HepG2 (cell line): ENCODE results near the gene SNX19. TPM values are rescaled to one million over a fixed set of nuclear protein-coding genes. Genes with fewer than 3 reads are reported as not detected.
A peak's percentile ranks its signal among the peaks of the same experiment; 100 is the strongest.

Experiments
- ATAC-seq: fragments of 200-7000 bp; cut with Tn5 transposase; 3 replicates; pipeline ENCODE4 v1.9.1; 2020; ENCODE audit warnings: mild to moderate bottlenecking, moderate library complexity
- BruUV-seq: library from RNA; stranded (reverse); fragments of 400-500 nt; replicated peaks from 2 replicates; lab custom pipeline; 2021; lab: Mats Ljungman, UMichigan
- CTCF ChIA-PET: fragments of 300-600 bp; formaldehyde crosslinking; extraction: SDS; loops from one replicate; lab custom pipeline; 2021; ENCODE audit warnings: low total read pairs, inconsistent platforms, low intra/inter-chr PET ratio; lab: Yijun Ruan, JAX
- POLR2A ChIA-PET: fragments of 350-600 bp; sonication (Branson Sonifier 250); formaldehyde crosslinking; loops from one replicate; lab custom pipeline; 2020; ENCODE audit warnings: antibody characterized with exemption, inconsistent platforms; lab: Yijun Ruan, JAX
- DNase-seq: peaks from one replicate; pipeline ENCODE4 v3.0.0-alpha.2; 2015; ENCODE audit warnings: low spot score
- FAIRE-seq: peaks from 3 replicates; lab custom pipeline; 2011; peaks lifted over from hg19 to GRCh38; lab: Jason Lieb, UNC
- H2AFZ ChIP-seq: one replicate; pipeline ENCODE4 v1.6.1; 2011; ENCODE audit warnings: low read length, inconsistent platforms
- H3K27ac ChIP-seq: fragments of 300-600 bp; 3 replicates; pipeline ENCODE4 v1.8.0; 2011; ENCODE audit warnings: mixed run types, mild to moderate bottlenecking, mixed read lengths, low read length, inconsistent platforms; ENCODE audit not compliant: insufficient read depth; ENCODE audit errors: extremely low read length
- H3K27me3 ChIP-seq, 2 experiments: fragments of 200-600 bp in 1 of 2; 2 replicates in 1 of 2; 3 replicates in 1 of 2; pipeline versions ENCODE4 v1.6.0 to v1.8.0; 2011; ENCODE audit warnings: low read length in 2 of 2, mild to moderate bottlenecking in 2 of 2, moderate library complexity in 2 of 2, inconsistent platforms in 1 of 2; ENCODE audit not compliant: insufficient read depth in 2 of 2, control insufficient read depth in 1 of 2
- H3K36me3 ChIP-seq, 2 experiments: fragments of 200-600 bp in 1 of 2; replicated peaks in 1 of 2; 2 replicates in 1 of 2; 3 replicates in 1 of 2; pipeline versions ENCODE4 v1.5.1 to v1.8.0; 2011; ENCODE audit warnings: low read length in 2 of 2, inconsistent platforms in 1 of 2; ENCODE audit not compliant: insufficient read depth in 2 of 2, control insufficient read depth in 1 of 2
- H3K4me1 ChIP-seq: 2 replicates; pipeline ENCODE4 v1.5.1; 2012; ENCODE audit warnings: low read length, inconsistent platforms; ENCODE audit not compliant: insufficient read depth
- H3K4me2 ChIP-seq: 2 replicates; pipeline ENCODE4 v1.6.0; 2011; ENCODE audit warnings: low read depth, low read length, inconsistent platforms
- H3K4me3 ChIP-seq, 3 experiments: fragments of 200-600 bp in 1 of 3; sonication (generic), shearing (Covaris generic) in 1 of 3; replicated peaks in 1 of 3; 2 replicates each; pipeline ENCODE4 v1.5.1; 2011 to 2016; ENCODE audit warnings: low read length in 3 of 3, inconsistent platforms in 2 of 3, low read depth in 2 of 3, mild to moderate bottlenecking in 2 of 3, control low read depth in 1 of 3, mixed read lengths in 1 of 3; ENCODE audit not compliant: insufficient read depth in 1 of 3
- H3K79me2 ChIP-seq: one replicate; pipeline ENCODE4 v1.6.1; 2011; ENCODE audit warnings: low read length, inconsistent platforms; ENCODE audit not compliant: insufficient read depth
- H3K9ac ChIP-seq: 2 replicates; pipeline ENCODE4 v1.6.0; 2011; ENCODE audit warnings: mild to moderate bottlenecking, low read depth, low read length, inconsistent platforms; ENCODE audit not compliant: insufficient read depth
- H3K9me3 ChIP-seq: 2 replicates; pipeline ENCODE4 v1.5.1; 2012; ENCODE audit warnings: mild to moderate bottlenecking, low read length
- H4K20me1 ChIP-seq: 2 replicates; pipeline ENCODE4 v1.6.0; 2011; ENCODE audit warnings: inconsistent platforms, mild to moderate bottlenecking, low read length, moderate library complexity; ENCODE audit not compliant: insufficient read depth
- ATAD3A ChIP-seq: sonication (generic); formaldehyde crosslinking; IDR thresholded peaks from 2 replicates; pipeline ENCODE4 v1.4.0; 2020; ENCODE audit warnings: missing genetic modification reagents
- CHCHD3 ChIP-seq: sonication (generic); formaldehyde crosslinking; IDR thresholded peaks from 2 replicates; pipeline ENCODE4 v1.8.0; 2022; ENCODE audit warnings: mild to moderate bottlenecking, missing genetic modification reagents, moderate library complexity
- CHD4 ChIP-seq: fragments of 200-600 bp; sonication (generic); IDR thresholded peaks from 2 replicates; pipeline ENCODE4 v1.7.0; 2017; ENCODE audit warnings: mild to moderate bottlenecking, low read length, borderline replicate concordance
- FOXM1 ChIP-seq: sonication (generic); formaldehyde crosslinking; IDR thresholded peaks from 2 replicates; pipeline ENCODE4 v1.5.0; 2020; ENCODE audit warnings: missing genetic modification reagents
- FOXO1 ChIP-seq: sonication (generic); formaldehyde crosslinking; IDR thresholded peaks from 2 replicates; pipeline ENCODE4 v1.4.0; 2020; ENCODE audit warnings: missing genetic modification reagents
- MTF2 ChIP-seq: sonication (generic); formaldehyde crosslinking; IDR thresholded peaks from 2 replicates; pipeline ENCODE4 v1.5.0; 2020; ENCODE audit warnings: missing genetic modification reagents, borderline replicate concordance
- REXO4 ChIP-seq: sonication (generic); formaldehyde crosslinking; IDR thresholded peaks from 2 replicates; pipeline ENCODE4 v1.8.0; 2022; ENCODE audit warnings: missing genetic modification reagents, mild to moderate bottlenecking, borderline replicate concordance
- SMARCE1 ChIP-seq: fragments of 450-650 bp; IDR thresholded peaks from 2 replicates; pipeline ENCODE4 v1.6.1; 2017; ENCODE audit warnings: borderline replicate concordance
- SMC3 ChIP-seq: IDR thresholded peaks from 2 replicates; pipeline ENCODE4 v1.6.1; 2011; ENCODE audit warnings: low read length, improper control_type of control experiment
- STAG1 ChIP-seq: sonication (generic); formaldehyde crosslinking; IDR thresholded peaks from 2 replicates; pipeline ENCODE4 v1.4.0; 2020; ENCODE audit warnings: missing genetic modification reagents
- ZBTB38 ChIP-seq: sonication (generic); formaldehyde crosslinking; IDR thresholded peaks from 2 replicates; pipeline ENCODE4 v1.5.1; 2020; ENCODE audit warnings: mild to moderate bottlenecking, missing genetic modification reagents
- ZNF138 ChIP-seq: sonication (generic); formaldehyde crosslinking; IDR thresholded peaks from 2 replicates; pipeline ENCODE4 v1.5.0; 2020; ENCODE audit warnings: mild to moderate bottlenecking, low read depth, missing genetic modification reagents
- ZNF460 ChIP-seq: sonication (generic); formaldehyde crosslinking; IDR thresholded peaks from 2 replicates; pipeline ENCODE4 v1.5.1; 2020; ENCODE audit warnings: missing genetic modification reagents, mild to moderate bottlenecking, borderline replicate concordance
- ZNF530 ChIP-seq: sonication (generic); formaldehyde crosslinking; IDR thresholded peaks from 2 replicates; pipeline ENCODE4 v1.5.0; 2020; ENCODE audit warnings: low read depth, mild to moderate bottlenecking, missing genetic modification reagents
- WGBS: methylation state at CpG from one replicate; pipeline ENCODE4 v1.1.6; 2017; ENCODE audit warnings: low lambda C conversion rate; 5-methylcytosine and 5-hydroxymethylcytosine counted together
- in situ Hi-C: cut with HindIII; loops from 2 replicates; pipeline ENCODE4 v1.10.0; 2017; ENCODE audit warnings: low pct_unique_long_range_greater_than_20kb; ENCODE audit not compliant: extremely low pct_ligation_motif_present
- intact Hi-C: fragments of 100-400 bp; cut with micrococcal nuclease; formaldehyde crosslinking; loops from one replicate; pipeline ENCODE4 v1.10.0; 2022; ENCODE audit not compliant: unreplicated experiment
- polyA plus RNA-seq, 8 experiments: library from polyadenylated mRNA; depleted of rRNA in 3 of 8; stranded (reverse) in 7 of 8; unstranded in 1 of 8; fragments of >200 nt; fragmentation: Illumina TruSeq in 4 of 8; extraction: Trizol in 4 of 8; gene quantifications; 2 replicates each; pipeline versions ENCODE4 v1.2.1 to v1.2.3, GENCODE V29; 2011 to 2016; ENCODE audit warnings: low read depth in 4 of 8, missing spikeins in 1 of 8, mixed read lengths in 1 of 8; ENCODE audit not compliant: insufficient read depth in 1 of 8
- total RNA-seq, 5 experiments: library from RNA; depleted of rRNA; stranded (reverse); fragments of >200 nt; fragmentation: Illumina TruSeq; extraction: Trizol; gene quantifications; 2 replicates each; pipeline ENCODE4 v1.2.3, GENCODE V29; 2016; ENCODE audit warnings: low read depth in 1 of 5
- TF ChIP-seq, protein P1 (sequence below): sonication (generic); formaldehyde crosslinking; IDR thresholded peaks from 2 replicates; pipeline ENCODE4 v1.9.0; 2021; ENCODE audit warnings: mild to moderate bottlenecking, missing genetic modification reagents
- TF ChIP-seq, protein P2 (sequence below): sonication (generic); formaldehyde crosslinking; IDR thresholded peaks from 2 replicates; pipeline ENCODE4 v1.5.1; 2020; ENCODE audit warnings: missing genetic modification reagents, mild to moderate bottlenecking, borderline replicate concordance

SNX19 gene
- total and polyA plus RNA-seq, 2 of the 13 experiments (the other 11 are each of a cell fraction or from before 2014, with no cell fraction given): 0.13 to 0.27 TPM

DNA sequence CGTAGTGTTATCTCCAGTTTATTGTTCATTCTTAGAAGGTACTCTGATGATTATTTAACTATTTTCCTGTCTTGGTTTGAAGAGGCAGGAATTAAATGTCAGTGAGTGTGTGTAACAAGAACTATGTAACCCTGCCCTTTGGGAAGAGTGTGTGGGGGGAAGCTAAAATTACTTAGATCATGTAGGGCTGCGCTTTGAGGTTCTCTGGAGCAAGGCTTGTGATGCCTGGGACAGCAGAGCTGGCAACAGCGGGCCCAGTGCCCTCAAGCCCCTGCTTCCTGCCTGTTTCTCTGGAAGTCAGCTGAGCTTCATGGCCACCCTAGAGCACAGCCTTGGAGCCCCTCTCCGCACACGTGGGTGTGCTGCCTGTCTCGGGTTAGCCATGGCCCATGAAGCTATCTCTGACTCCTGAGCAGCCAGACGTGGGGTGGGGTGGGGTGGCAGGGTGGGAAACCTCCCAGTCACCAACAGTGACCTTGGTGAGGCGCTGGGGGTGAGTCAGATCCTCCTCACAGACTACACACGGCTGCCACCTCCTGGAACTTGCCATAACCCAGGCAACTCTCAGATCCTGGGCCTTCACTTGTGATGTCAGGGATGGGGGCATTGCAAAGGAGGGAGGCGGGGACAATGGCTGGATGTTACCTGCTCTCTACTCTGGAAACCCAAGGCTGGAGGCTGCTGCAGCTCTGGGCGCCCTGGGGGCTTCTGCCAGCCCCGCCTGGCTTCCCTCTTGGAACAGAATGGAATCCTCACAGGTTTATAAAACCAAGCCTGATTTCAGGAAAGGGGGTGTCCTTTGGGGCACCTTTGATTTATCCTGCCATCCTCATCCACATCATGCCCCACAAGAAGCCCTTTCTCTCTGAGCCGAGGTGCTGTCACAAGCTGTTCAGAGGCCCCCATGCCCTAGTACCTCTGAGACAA, 88.6 kb downstream of the SNX19 start:
- Histone ChIP-seq H3K27ac (no peak overlapping the region), H3K4me1 (no peaks in the 10 kb centered on the region), H4K20me1 (no peaks in the 10 kb centered on the region)
- TF ChIP-seq ZNF530 (CRISPR knock-in tag): no peak
- no peak for TF ChIP-seq ATAD3A (CRISPR knock-in tag)
- no peak for TF ChIP-seq FOXO1
- TF ChIP-seq ZNF138 (CRISPR knock-in tag): no peak
- TF ChIP-seq ZBTB38 (CRISPR knock-in tag): no peak
- no peak for TF ChIP-seq FOXM1
- TF ChIP-seq, protein P1, sequence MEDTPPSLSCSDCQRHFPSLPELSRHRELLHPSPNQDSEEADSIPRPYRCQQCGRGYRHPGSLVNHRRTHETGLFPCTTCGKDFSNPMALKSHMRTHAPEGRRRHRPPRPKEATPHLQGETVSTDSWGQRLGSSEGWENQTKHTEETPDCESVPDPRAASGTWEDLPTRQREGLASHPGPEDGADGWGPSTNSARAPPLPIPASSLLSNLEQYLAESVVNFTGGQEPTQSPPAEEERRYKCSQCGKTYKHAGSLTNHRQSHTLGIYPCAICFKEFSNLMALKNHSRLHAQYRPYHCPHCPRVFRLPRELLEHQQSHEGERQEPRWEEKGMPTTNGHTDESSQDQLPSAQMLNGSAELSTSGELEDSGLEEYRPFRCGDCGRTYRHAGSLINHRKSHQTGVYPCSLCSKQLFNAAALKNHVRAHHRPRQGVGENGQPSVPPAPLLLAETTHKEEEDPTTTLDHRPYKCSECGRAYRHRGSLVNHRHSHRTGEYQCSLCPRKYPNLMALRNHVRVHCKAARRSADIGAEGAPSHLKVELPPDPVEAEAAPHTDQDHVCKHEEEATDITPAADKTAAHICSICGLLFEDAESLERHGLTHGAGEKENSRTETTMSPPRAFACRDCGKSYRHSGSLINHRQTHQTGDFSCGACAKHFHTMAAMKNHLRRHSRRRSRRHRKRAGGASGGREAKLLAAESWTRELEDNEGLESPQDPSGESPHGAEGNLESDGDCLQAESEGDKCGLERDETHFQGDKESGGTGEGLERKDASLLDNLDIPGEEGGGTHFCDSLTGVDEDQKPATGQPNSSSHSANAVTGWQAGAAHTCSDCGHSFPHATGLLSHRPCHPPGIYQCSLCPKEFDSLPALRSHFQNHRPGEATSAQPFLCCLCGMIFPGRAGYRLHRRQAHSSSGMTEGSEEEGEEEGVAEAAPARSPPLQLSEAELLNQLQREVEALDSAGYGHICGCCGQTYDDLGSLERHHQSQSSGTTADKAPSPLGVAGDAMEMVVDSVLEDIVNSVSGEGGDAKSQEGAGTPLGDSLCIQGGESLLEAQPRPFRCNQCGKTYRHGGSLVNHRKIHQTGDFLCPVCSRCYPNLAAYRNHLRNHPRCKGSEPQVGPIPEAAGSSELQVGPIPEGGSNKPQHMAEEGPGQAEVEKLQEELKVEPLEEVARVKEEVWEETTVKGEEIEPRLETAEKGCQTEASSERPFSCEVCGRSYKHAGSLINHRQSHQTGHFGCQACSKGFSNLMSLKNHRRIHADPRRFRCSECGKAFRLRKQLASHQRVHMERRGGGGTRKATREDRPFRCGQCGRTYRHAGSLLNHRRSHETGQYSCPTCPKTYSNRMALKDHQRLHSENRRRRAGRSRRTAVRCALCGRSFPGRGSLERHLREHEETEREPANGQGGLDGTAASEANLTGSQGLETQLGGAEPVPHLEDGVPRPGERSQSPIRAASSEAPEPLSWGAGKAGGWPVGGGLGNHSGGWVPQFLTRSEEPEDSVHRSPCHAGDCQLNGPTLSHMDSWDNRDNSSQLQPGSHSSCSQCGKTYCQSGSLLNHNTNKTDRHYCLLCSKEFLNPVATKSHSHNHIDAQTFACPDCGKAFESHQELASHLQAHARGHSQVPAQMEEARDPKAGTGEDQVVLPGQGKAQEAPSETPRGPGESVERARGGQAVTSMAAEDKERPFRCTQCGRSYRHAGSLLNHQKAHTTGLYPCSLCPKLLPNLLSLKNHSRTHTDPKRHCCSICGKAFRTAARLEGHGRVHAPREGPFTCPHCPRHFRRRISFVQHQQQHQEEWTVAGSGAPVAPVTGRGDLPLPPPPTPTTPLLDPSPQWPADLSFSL: no peak
- TF ChIP-seq SMC3: peak; percentile 38; the same call in 1 of the 2 replicates
- no peak for TF ChIP-seq CHCHD3 (CRISPR knock-in tag)
- TF ChIP-seq, protein P2, sequence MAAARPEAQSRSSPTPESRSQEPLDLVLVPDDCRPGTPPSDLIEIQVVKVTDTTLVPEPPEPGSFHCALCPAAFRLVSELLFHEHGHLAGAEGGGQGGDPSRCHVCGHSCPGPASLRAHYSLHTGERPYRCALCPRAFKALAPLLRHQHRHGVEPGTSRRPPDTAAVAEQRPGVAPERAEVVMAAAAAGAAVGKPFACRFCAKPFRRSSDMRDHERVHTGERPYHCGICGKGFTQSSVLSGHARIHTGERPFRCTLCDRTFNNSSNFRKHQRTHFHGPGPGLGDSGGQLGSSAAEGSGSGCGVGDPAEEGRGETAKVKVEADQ (CRISPR knock-in tag): no peak
- TF ChIP-seq ZNF460 (CRISPR knock-in tag): no peak
- TF ChIP-seq CHD4: no peak
- no peak for TF ChIP-seq MTF2
- TF ChIP-seq STAG1 (CRISPR knock-in tag): peak; percentile 61
- TF ChIP-seq SMARCE1: no peak
- TF ChIP-seq REXO4 (CRISPR knock-in tag): no peak

More for the DNA sequence above, 88.6 kb downstream of the SNX19 start:
- in situ Hi-C loops: loop anchor here (10.0 kb wide), 1 partner anchor 393 kb away; no protein-coding TSS in a partner anchor
- no peak overlapping the region for H2AFZ ChIP-seq
- no peaks in the 10 kb centered on the region for H3K79me2 ChIP-seq
- H3K4me2 ChIP-seq: no peak overlapping the region
- ATAC-seq (peak; percentile 94), DNase-seq (peak; percentile 57), FAIRE-seq (no peak)
- ChIA-PET POLR2A (no interaction called here), CTCF (interaction anchor here (1.3 to 1.9 kb wide), 2 partner anchors 393 to 396 kb away, joined by 3 to 18 read pairs; no protein-coding TSS in a partner anchor)
- no peak overlapping the region for H3K4me3 ChIP-seq
- peaks cover 4 to 14% of the 10 kb centered on the region in 2 experiments; a peak in 4 of 5 replicates for H3K27me3 ChIP-seq
- no TSS peak for BruUV-seq
- H3K9me3 ChIP-seq: no peaks in the 10 kb centered on the region
- H3K9ac ChIP-seq: no peak overlapping the region
- intact Hi-C loops: loop anchor here (1.0 kb wide), 1 partner anchor 392 kb away; no protein-coding TSS in a partner anchor
- no peaks in the 10 kb centered on the region for H3K36me3 ChIP-seq
- WGBS: 43% methylated on average over 4 of the region's 13 CpGs
